ENCODE results near the gene NUDT2. TPM values are rescaled to one million over a fixed set of nuclear protein-coding genes. Genes with fewer than 3 reads are reported as not detected.

The NUDT2 gene
- total and polyA plus RNA-seq, 7 donors = 14.7 to 31.0 (median 19.6) TPM

DNA sequence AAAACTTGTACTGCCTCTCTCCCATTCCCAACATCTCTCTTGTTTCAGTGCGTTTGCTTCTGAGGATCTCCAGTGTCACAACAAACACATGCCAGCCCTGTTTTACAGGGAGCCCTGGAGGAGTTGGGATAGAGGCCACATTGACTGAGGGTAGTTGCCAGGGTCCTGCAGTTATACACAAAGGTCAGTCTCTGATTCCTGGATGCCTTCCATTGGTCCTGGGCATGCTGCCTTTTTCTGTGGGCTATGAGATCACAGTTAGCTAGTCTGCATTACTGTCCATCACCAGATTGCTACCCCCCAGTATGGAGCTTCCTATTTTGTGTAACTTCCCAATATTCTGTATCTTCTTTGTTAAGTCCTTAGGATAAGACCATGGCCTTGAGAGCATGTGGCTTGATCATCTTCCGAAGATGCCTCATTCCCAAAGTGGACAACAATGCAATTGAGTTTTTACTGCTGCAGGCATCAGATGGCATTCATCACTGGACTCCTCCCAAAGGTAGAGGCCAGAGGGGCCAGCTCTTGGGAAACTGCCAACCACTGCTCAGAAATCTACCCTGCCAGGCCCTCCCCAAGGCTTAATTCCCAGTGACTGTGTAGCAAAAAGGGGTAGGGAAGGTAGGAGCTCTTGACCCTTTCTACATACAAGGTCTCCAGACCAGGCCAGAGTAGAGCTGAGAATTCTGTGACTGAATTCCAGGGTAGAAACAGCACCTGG, 9.5 kb downstream of the NUDT2 start:
- Histone ChIP-seq H3K9me3 (no peaks in the 10 kb centered on the region), H3K4me3 (no peak overlapping the region), H3K27me3 (ENCODE audit: insufficient read depth in 3 of 3, low read length in 2 of 3) (no peaks in the 10 kb centered on the region), H3K4me1 (peaks cover 20% of the 10 kb centered on the region), H3K36me3 (ENCODE audit: insufficient read depth in 1 of 2, low read depth in 1 of 2) (peaks cover 2 to 41% of the 10 kb centered on the region in 2 donors), H3K27ac (no peak overlapping the region)
- ATAC-seq = peak in 3 of 4 donors; percentile 21 to 57 (median 27)
- WGBS, 3 donors = 27 to 36% (median 28%) methylated on average over 2 of the region's 2 CpGs
- DNase-seq = no peak
- TF ChIP-seq, protein P1, sequence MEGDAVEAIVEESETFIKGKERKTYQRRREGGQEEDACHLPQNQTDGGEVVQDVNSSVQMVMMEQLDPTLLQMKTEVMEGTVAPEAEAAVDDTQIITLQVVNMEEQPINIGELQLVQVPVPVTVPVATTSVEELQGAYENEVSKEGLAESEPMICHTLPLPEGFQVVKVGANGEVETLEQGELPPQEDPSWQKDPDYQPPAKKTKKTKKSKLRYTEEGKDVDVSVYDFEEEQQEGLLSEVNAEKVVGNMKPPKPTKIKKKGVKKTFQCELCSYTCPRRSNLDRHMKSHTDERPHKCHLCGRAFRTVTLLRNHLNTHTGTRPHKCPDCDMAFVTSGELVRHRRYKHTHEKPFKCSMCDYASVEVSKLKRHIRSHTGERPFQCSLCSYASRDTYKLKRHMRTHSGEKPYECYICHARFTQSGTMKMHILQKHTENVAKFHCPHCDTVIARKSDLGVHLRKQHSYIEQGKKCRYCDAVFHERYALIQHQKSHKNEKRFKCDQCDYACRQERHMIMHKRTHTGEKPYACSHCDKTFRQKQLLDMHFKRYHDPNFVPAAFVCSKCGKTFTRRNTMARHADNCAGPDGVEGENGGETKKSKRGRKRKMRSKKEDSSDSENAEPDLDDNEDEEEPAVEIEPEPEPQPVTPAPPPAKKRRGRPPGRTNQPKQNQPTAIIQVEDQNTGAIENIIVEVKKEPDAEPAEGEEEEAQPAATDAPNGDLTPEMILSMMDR (IDR thresholded peaks at IDR 0.05) = no peak
- intact Hi-C loops (cut with DNase I) = loop anchor here in 1 of 2 donors (2.0 kb wide), 1 partner anchor 34 kb away; no protein-coding TSS in a partner anchor

DNA sequence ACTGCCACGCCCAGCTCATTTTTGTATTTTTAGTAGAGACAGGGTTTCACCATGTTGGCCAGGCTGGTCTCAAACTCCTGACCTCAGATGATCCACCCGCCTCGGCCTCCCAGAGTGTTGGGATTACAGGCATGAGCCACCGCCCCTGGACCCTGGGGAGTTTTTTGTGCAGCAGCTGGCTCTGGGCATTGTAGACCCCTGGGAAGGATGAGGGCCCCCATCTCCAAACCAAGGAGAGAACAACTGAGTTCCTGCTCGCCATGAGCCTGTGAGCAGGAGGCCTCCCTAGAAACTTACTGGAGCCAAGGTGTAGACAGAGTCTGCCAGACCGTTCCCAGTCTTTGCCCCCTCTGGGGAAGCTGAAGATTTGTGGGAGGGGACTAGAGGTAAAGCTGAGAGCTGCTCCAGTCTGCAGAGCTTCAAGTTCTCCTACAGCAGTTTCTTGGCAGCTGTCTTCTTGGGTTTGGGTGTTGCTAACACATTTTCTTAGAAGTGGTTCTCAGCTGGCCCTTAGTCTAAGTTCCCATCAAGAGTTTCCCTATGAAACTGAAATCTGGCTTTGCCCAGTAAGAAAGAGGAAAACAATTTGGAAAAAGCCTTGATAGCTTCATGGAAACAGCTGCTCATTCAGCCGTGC, 12.4 kb downstream of the NUDT2 start:
- ATAC-seq (no peak), DNase-seq (peak in 1 of 2 donors; percentile 55)
- peaks cover 2 to 37% of the 10 kb centered on the region in 2 donors for H3K36me3 ChIP-seq (ENCODE audit: insufficient read depth in 1 of 2, low read depth in 1 of 2)
- no peaks in the 10 kb centered on the region for H3K9me3 ChIP-seq
- TF ChIP-seq, protein P1 (IDR thresholded peaks at IDR 0.05) = no peak
- no peak overlapping the region for H3K4me3 ChIP-seq
- no peaks in the 10 kb centered on the region for H3K27me3 ChIP-seq (ENCODE audit: insufficient read depth in 3 of 3, low read length in 2 of 3)
- no peak overlapping the region for H3K27ac ChIP-seq
- intact Hi-C loops (cut with DNase I) = no loop called here
- 64 to 88% (median 67%) methylated on average over 7 of the region's 7 CpGs for WGBS, 3 donors
- peaks cover 33% of the 10 kb centered on the region for H3K4me1 ChIP-seq

DNA sequence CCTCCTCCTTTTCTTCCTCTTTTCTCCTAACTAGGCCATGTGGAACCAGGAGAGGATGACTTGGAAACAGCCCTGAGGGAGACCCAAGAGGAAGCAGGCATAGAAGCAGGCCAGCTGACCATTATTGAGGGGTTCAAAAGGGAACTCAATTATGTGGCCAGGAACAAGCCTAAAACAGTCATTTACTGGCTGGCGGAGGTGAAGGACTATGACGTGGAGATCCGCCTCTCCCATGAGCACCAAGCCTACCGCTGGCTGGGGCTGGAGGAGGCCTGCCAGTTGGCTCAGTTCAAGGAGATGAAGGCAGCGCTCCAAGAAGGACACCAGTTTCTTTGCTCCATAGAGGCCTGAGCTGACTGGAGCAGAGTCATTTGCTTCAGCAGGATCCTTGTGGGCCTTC, 13.7 kb downstream of the NUDT2 start:
- H3K36me3 ChIP-seq (ENCODE audit: insufficient read depth in 1 of 2, low read depth in 1 of 2) = peaks cover 2 to 40% of the 10 kb centered on the region in 2 donors
- TF ChIP-seq, protein P1 (IDR thresholded peaks at IDR 0.05) = no peak
- no peaks in the 10 kb centered on the region for H3K9me3 ChIP-seq
- no peak overlapping the region for H3K4me3 ChIP-seq
- intact Hi-C loops (cut with DNase I) = no loop called here
- peak; percentile 84 to 94 (median 89) for ATAC-seq
- H3K4me1 ChIP-seq = peaks cover 33% of the 10 kb centered on the region
- no peaks in the 10 kb centered on the region for H3K27me3 ChIP-seq (ENCODE audit: insufficient read depth in 3 of 3, low read length in 2 of 3)
- WGBS, 3 donors = 15 to 35% (median 23%) methylated on average over 5 of the region's 5 CpGs
- H3K27ac ChIP-seq = peak overlapping the region; percentile 76
- peak; percentile 76 to 92 for DNase-seq

DNA sequence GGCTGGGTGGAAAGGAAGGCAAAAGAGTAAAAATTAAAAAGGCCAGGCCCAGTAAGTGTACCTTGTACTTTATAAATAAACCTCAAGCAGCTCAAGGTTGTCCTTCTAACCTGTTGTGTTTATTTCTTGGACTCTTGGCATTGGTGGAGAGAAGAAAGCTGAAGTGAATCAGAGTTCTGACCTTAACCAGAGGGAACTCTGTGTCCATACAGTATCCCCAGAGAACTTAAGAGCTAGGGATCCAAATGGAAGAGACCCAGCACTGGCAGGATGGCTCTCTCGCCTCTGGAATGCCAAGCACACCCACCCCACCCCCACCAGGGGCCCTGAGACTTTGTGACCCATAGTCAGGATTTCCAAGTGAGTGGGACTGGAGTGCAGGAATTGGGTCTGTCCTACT, 14.2 kb downstream of the NUDT2 start:
- TF ChIP-seq, protein P1 (IDR thresholded peaks at IDR 0.05) = no peak
- ATAC-seq = peak in 3 of 4 donors; percentile 46 to 80 (median 79)
- Histone ChIP-seq H3K36me3 (ENCODE audit: insufficient read depth in 1 of 2, low read depth in 1 of 2) (peaks cover 2 to 39% of the 10 kb centered on the region in 2 donors), H3K4me3 (no peak overlapping the region), H3K4me1 (peaks cover 29% of the 10 kb centered on the region), H3K9me3 (no peaks in the 10 kb centered on the region), H3K27ac (peak overlapping the region; percentile 76), H3K27me3 (ENCODE audit: insufficient read depth in 3 of 3, low read length in 2 of 3) (no peaks in the 10 kb centered on the region)
- intact Hi-C loops (cut with DNase I) = no loop called here
- WGBS, 3 donors = 17 to 27% (median 27%) methylated on average over 1 of the region's 1 CpG
- DNase-seq = peak; percentile 55 to 71

Data from psoas muscle (tissue), 8 donors.